ENCODE results near the gene RLIM.

Gene RLIM

GRCh38 chrX:74536832-74537371 is 77.5 kb downstream of the RLIM start:
- no peak for DNase-seq (ENCODE audit: low read depth)

GRCh38 chrX:74536152-74536831 is 78.1 kb downstream of the RLIM start:
- DNase-seq (ENCODE audit: low read depth) = no peak

GRCh38 chrX:74535408-74536151 is 78.8 kb downstream of the RLIM start:
- no peak for DNase-seq (ENCODE audit: low read depth)

Measured in CMK (cell line).